WERI-Rb-1 (cell line): ENCODE measurements around the gene SHISAL1.

Source experiments
- DNase-seq: peaks from one replicate; pipeline ENCODE4 v3.0.0-alpha.2; 2020
- H3K27ac ChIP-seq: fragments of 250-450 bp; sonication (Bioruptor Pico); 2 replicates; pipeline ENCODE4 v1.5.1; 2020; ENCODE audit warnings: mild to moderate bottlenecking, moderate library complexity
- H3K27me3 ChIP-seq: fragments of 250-450 bp; sonication (Bioruptor Pico); 2 replicates; pipeline ENCODE4 v1.5.1; 2021; ENCODE audit warnings: mild to moderate bottlenecking, low read depth, moderate library complexity; ENCODE audit not compliant: insufficient read depth, severe bottlenecking
- H3K36me3 ChIP-seq: fragments of 250-450 bp; sonication (Bioruptor Pico); 2 replicates; pipeline ENCODE4 v1.5.1; 2020; ENCODE audit warnings: mild to moderate bottlenecking, moderate library complexity
- H3K4me3 ChIP-seq: 2 replicates; pipeline ENCODE4 v1.5.1; 2011; ENCODE audit warnings: low read depth, mild to moderate bottlenecking, control low read depth, low read length
- H3K9me3 ChIP-seq: fragments of 250-450 bp; sonication (Bioruptor Pico); 2 replicates; pipeline ENCODE4 v1.5.1; 2021; ENCODE audit warnings: mild to moderate bottlenecking, moderate library complexity; ENCODE audit not compliant: severe bottlenecking
- TF ChIP-seq, protein P1 (sequence below): IDR thresholded peaks from 2 replicates; pipeline ENCODE4 v1.5.1; 2011; ENCODE audit warnings: low read depth, mild to moderate bottlenecking, control low read depth, inconsistent platforms, low read length

SHISAL1 gene

GRCh38 chr22:44268431-44269116 lies 44.2 kb downstream of the SHISAL1 start:
- no peak for DNase-seq
- Histone ChIP-seq H3K36me3 (no peaks in the 10 kb centered on the region), H3K4me3 (no peak overlapping the region), H3K27me3 (no peaks in the 10 kb centered on the region), H3K9me3 (no peaks in the 10 kb centered on the region), H3K27ac (no peak overlapping the region)
- TF ChIP-seq, protein P1, sequence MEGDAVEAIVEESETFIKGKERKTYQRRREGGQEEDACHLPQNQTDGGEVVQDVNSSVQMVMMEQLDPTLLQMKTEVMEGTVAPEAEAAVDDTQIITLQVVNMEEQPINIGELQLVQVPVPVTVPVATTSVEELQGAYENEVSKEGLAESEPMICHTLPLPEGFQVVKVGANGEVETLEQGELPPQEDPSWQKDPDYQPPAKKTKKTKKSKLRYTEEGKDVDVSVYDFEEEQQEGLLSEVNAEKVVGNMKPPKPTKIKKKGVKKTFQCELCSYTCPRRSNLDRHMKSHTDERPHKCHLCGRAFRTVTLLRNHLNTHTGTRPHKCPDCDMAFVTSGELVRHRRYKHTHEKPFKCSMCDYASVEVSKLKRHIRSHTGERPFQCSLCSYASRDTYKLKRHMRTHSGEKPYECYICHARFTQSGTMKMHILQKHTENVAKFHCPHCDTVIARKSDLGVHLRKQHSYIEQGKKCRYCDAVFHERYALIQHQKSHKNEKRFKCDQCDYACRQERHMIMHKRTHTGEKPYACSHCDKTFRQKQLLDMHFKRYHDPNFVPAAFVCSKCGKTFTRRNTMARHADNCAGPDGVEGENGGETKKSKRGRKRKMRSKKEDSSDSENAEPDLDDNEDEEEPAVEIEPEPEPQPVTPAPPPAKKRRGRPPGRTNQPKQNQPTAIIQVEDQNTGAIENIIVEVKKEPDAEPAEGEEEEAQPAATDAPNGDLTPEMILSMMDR = no peak

DNA sequence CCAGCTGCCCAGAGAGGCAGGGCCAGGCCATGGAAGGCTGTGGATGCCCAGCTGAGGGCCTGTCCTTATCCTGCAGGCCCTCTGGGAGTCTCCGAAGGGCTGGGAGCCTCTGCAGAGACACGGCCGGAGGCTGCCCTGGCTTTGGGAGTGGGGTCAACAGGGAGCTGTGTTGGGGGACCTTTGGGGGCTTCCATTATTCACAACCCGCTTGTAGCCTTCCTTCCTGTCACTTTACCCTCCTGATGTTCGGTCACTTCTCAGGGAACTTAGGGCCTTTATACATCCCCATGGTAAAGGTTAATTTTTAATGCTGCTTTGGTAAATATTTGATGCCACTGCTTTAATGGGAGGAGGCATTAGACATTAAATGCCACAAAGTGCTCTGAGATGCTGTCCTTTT lies 44.9 kb downstream of the SHISAL1 start:
- TF ChIP-seq, protein P1 = no peak

DNA sequence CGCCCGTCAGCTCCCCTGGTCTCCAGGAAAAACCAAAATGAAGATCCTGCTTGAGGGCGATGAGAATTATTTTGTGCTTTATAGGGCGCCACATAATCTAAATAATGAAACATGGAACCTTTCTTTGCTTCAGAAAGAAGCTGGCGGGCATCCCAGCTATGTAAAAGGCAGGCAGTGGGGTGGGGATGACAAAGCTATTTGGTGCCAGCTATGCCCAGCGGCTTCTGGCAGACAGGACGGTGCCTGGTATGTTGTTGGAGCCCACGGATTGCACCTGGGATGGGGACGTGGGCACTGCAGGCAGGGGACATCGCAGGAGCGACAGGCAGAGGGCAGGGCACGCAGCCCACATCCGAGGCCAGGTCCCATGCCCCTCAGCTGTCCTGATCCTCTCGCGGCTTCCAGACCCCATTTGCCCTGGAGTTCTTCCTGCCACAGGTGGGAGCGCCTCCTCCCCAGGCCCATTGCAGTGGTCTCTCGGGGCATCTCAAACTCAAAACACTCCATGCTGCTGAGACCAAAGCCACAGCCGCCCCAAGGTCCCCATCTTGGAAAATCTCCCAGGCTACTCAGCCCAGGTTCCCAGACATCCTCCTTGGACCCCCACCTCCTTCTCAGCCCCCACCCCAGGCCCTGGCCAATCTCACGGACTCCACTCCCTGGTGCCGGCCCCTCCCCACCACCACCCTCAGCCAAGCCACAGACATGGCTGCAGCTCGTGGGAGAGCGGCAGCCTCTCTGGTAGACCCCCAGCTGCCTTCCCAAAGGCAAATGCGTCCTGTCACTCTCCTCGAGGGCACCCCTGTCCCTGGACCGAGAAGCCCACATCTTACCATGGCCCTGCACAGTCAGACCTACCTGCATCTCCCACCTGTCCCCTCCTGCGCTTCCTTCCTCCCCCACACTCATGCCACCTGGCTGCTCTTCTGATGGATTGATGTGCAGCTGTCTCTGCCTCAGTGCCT lies 45.7 kb downstream of the SHISAL1 start:
- TF ChIP-seq, protein P1 = no peak
- DNase-seq = no peak
- no peaks in the 10 kb centered on the region for H3K36me3 ChIP-seq
- no peaks in the 10 kb centered on the region for H3K9me3 ChIP-seq
- no peaks in the 10 kb centered on the region for H3K27me3 ChIP-seq
- no peak overlapping the region for H3K4me3 ChIP-seq
- H3K27ac ChIP-seq = no peak overlapping the region

More for the DNA sequence above, 44.9 kb downstream of the SHISAL1 start:
- no peak for DNase-seq
- Histone ChIP-seq H3K4me3 (no peak overlapping the region), H3K36me3 (no peaks in the 10 kb centered on the region), H3K27ac (no peak overlapping the region), H3K27me3 (no peaks in the 10 kb centered on the region), H3K9me3 (no peaks in the 10 kb centered on the region)

DNA sequence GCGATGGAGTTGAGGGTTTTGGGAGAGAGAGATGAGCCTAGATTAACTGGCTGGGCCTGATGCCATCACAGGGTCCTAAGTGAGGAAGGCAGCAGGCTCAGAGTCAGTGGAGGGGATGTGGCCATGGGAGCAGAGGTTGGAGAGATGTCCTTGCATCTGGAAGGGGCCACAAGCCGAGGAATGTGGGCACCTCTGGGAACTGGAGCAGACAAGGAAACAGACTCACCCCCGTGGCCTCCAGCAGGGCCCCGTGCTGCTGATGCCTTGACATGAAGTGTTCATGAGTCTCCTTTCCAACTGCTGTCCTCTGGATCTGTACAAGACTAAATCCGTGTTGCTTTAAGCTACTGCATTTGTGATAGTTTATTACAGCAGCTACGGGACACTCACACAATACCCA lies 49.2 kb downstream of the SHISAL1 start:
- Histone ChIP-seq H3K36me3 (no peaks in the 10 kb centered on the region), H3K4me3 (no peak overlapping the region), H3K9me3 (no peaks in the 10 kb centered on the region), H3K27me3 (no peaks in the 10 kb centered on the region), H3K27ac (no peak overlapping the region)
- TF ChIP-seq, protein P1 = no peak
- DNase-seq = no peak

DNA sequence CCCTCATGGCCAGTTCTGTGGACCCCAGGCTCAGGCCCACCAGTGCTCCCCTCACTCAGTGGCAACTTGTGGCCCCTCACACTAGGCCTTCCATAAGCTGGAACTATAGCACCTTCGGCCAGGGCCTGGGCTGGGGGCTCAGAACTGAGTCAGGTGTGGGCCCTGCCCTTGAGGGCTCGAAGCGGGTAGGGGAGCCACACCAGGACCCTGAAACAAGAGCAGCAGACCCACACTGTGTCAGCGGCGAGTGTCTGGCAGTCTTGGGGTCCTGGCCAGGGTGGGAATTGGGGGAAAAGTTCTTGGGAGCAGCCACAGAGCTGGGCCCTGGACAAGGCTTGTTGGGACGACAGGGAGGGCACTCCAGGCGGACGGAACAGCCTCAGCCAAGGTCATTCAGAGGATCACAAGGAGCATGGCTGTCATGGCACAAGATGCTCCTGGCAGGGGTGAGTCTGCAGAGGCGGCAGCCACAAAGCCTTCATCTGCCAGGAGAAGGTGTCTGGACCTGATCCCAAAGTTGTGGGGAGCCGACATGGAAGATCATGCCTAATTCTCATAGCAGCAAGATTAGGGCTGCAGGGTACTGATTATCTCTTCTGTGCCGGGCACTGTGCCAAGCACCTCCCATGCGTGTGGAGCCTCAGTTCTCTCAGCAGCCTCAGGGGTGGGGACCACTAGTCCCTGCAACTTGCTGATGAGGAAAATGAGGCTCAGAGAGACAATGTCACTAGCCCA lies 50.7 kb downstream of the SHISAL1 start:
- no peak overlapping the region for H3K27ac ChIP-seq
- TF ChIP-seq, protein P1 = no peak
- no peaks in the 10 kb centered on the region for H3K36me3 ChIP-seq
- no peaks in the 10 kb centered on the region for H3K27me3 ChIP-seq
- H3K4me3 ChIP-seq = no peak overlapping the region
- DNase-seq = no peak
- no peaks in the 10 kb centered on the region for H3K9me3 ChIP-seq
